Bronchial epithelial cell (primary cell): ENCODE results near the gene FA2H. TPM values are rescaled to one million over a fixed set of nuclear protein-coding genes. Genes with fewer than 3 reads are reported as not detected.

Experiments used
- DNase-seq: peaks from one replicate; pipeline ENCODE4 v3.0.0-alpha.2; 2010; ENCODE audit warnings: low read depth
- FAIRE-seq: peaks from 2 replicates; lab custom pipeline; 2011; peaks lifted over from hg19 to GRCh38; lab: Jason Lieb, UNC
- H3K27me3 ChIP-seq: 2 replicates; pipeline ENCODE4 v1.5.1; 2011; ENCODE audit warnings: low read length; ENCODE audit not compliant: control insufficient read depth, insufficient read depth
- H3K36me3 ChIP-seq: 2 replicates; pipeline ENCODE4 v1.5.1; 2011; ENCODE audit warnings: low read length; ENCODE audit not compliant: control insufficient read depth, insufficient read depth
- H3K4me3 ChIP-seq: 2 replicates; pipeline ENCODE4 v1.5.1; 2011; ENCODE audit warnings: mild to moderate bottlenecking, low read depth, low read length, control low read depth
- total RNA-seq: library from RNA; depleted of rRNA; stranded (reverse); fragments of >200 nt; gene quantifications from 2 replicates; pipeline ENCODE4 v1.2.1, GENCODE V29; 2014
- TF ChIP-seq, protein P1 (sequence below): IDR thresholded peaks from 2 replicates; pipeline ENCODE4 v1.5.1; 2011; ENCODE audit warnings: mild to moderate bottlenecking, moderate library complexity, low read length, control low read depth, inconsistent platforms; ENCODE audit not compliant: insufficient read depth, severe bottlenecking

The FA2H gene
- total RNA-seq, 1 donor from 2014 or later, result 1.6 TPM

DNA sequence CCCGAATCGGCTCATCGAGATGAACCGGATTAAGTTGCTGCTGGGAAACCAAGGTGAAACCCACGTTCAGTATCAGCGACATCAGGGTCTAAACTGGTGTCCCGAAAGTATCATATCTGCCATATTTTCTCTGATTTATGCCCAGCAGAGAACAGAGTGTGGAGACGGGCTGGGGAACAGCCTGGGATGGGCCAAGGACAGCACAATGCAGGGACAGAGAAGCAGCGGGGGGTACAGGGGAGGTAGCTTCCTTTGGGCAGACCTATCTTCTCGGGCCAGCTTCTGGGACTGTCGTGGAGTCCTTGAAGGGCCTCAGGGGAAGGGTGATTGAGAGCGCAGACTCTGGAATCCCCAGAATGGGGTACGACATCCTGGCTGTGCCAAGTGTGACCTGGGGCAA lies 56.5 kb downstream of the FA2H start:
- TF ChIP-seq, protein P1, sequence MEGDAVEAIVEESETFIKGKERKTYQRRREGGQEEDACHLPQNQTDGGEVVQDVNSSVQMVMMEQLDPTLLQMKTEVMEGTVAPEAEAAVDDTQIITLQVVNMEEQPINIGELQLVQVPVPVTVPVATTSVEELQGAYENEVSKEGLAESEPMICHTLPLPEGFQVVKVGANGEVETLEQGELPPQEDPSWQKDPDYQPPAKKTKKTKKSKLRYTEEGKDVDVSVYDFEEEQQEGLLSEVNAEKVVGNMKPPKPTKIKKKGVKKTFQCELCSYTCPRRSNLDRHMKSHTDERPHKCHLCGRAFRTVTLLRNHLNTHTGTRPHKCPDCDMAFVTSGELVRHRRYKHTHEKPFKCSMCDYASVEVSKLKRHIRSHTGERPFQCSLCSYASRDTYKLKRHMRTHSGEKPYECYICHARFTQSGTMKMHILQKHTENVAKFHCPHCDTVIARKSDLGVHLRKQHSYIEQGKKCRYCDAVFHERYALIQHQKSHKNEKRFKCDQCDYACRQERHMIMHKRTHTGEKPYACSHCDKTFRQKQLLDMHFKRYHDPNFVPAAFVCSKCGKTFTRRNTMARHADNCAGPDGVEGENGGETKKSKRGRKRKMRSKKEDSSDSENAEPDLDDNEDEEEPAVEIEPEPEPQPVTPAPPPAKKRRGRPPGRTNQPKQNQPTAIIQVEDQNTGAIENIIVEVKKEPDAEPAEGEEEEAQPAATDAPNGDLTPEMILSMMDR, result no peak
- Histone ChIP-seq H3K4me3 (no peak overlapping the region), H3K27me3 (no peaks in the 10 kb centered on the region), H3K36me3 (no peaks in the 10 kb centered on the region)
- DNase-seq (no peak), FAIRE-seq (no peak)

DNA sequence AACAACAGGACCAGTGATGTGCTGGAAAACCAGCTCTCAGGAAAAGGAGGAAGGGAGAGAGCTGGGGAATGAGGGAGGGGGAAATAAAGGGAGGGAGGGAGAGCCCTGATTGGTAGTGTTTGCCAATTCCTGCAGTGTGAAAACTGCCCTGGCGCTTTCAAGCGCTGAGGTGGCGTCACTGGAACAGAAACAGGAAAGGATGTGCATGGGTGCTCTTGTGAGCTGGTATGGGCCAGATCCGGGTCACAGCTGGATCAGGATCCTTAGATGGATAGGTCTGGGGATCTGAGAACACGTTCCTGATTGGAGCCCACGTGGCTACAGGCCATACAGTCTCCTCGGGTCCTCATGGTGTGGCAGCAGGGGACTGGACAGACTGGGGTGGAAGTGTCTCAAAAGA lies 57.3 kb downstream of the FA2H start:
- Histone ChIP-seq H3K4me3 (no peak overlapping the region), H3K27me3 (no peaks in the 10 kb centered on the region), H3K36me3 (no peaks in the 10 kb centered on the region)
- FAIRE-seq (peak; percentile 13), DNase-seq (no peak)
- TF ChIP-seq, protein P1, result no peak

DNA sequence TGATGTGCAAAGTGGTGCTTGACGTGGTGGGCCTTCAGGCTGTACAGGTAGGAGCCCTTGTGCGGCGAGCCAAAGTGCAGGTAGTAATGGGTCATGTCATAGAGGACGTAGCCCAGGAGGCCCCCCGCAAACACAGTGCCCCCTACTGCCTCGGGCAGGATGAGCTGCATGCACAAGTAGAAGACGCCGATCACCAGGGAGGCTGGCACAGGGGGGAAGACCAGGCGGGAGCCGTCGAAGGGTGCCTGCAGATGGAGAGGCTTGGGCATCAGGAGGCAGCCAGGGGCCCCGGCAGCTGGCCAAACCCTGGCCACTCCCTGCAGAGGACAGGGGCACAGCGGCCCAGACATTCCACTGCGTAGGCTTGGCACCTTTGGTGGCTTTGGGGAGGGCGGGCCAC lies 58.3 kb downstream of the FA2H start:
- TF ChIP-seq, protein P1, result no peak
- H3K27me3 ChIP-seq, result no peaks in the 10 kb centered on the region
- FAIRE-seq (no peak), DNase-seq (no peak)
- no peak overlapping the region for H3K4me3 ChIP-seq
- H3K36me3 ChIP-seq, result no peaks in the 10 kb centered on the region

DNA sequence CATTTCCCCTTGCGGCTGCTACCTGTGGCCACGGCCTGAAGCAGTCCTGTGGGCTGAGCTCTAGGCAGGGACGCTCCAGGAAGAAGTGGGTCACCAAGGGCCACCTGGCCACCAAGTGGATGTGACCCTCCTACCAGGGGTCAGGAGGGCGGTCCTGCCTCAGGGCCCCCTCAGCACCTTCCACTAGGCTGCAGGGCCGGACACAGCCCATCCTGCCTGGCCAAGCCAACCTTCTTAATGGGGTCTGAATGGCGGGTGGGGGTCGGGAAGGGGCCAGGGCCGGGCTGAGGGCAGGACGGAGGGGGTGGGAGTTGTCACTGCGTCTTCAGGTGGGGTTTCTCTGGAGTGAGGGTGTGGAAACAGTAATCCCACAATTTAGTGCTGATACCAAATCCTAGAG lies 60.7 kb downstream of the FA2H start:
- H3K36me3 ChIP-seq, result no peaks in the 10 kb centered on the region
- H3K4me3 ChIP-seq, result no peak overlapping the region
- TF ChIP-seq, protein P1, result no peak
- no peak for FAIRE-seq
- no peak for DNase-seq
- H3K27me3 ChIP-seq, result no peaks in the 10 kb centered on the region

DNA sequence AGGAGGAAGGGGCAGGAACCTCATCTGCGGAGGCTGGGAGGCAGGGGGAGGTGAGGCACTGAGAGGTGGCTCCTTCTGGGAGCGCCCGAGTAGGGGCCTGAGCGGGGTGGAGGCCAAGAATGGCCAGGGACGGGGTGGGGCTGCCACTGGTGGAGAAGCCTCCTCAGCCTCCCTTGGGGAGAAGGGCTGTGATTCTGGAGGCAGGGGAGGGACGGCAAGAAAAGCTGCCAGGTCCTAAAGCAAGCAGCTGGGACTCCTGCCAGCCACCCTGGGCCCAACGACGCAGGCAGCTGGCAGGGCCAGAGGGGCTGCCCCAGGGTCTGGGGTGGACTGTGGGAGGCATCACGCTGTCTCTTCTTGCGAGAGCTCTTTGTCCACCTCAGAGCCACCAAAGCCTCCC lies 61.3 kb downstream of the FA2H start:
- H3K36me3 ChIP-seq, result no peaks in the 10 kb centered on the region
- no peak overlapping the region for H3K4me3 ChIP-seq
- TF ChIP-seq, protein P1, result no peak
- FAIRE-seq (no peak), DNase-seq (no peak)
- H3K27me3 ChIP-seq, result no peaks in the 10 kb centered on the region

DNA sequence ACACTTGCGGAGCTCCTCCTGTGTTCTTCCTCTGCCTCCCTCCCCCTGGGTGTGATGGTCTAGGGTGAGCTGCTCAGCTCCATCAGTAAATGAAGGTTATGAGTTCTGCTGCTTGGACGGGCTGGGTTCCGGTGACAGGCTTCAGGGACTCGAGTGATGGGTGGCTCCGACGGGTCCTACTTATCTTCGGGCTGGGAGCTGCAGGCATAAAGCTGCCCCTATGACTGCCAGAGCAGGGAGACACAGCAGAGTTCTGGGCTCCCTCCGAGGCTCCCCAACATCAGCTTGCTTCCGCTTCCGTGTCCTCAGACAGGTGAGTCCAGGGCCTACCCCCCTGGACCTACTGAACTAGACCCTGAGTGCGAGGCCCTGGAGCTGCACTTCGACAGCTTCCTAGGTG lies 62.7 kb downstream of the FA2H start:
- no peak for FAIRE-seq
- Histone ChIP-seq H3K4me3 (no peak overlapping the region), H3K27me3 (no peaks in the 10 kb centered on the region), H3K36me3 (no peaks in the 10 kb centered on the region)
- TF ChIP-seq, protein P1, result no peak
- no peak for DNase-seq
